BLaER1 treated with 17β-estradiol and CSF1 and Interleukin-3, amounts not matched to agents 10 nM and 100 nM (cell line): Measurements from ENCODE around the gene BRPF1.
A peak's percentile ranks its signal among the peaks of the same experiment; 100 is the strongest.

Experiments used
- H3K27ac ChIP-seq, 11 experiments: shearing (Covaris generic); formaldehyde crosslinking; 2 replicates each; pipeline ENCODE4 v1.8.1; 2022
- H3K27me3 ChIP-seq, 11 experiments: shearing (Covaris generic); formaldehyde crosslinking; 2 replicates each; pipeline ENCODE4 v1.8.1; 2022
- H3K36me3 ChIP-seq, 11 experiments: shearing (Covaris generic); formaldehyde crosslinking; 2 replicates each; pipeline ENCODE4 v1.8.1; 2022
- H3K4me1 ChIP-seq, 10 experiments: shearing (Covaris generic); formaldehyde crosslinking; 2 replicates each; pipeline ENCODE4 v1.8.1; 2022
- H3K4me2 ChIP-seq, 11 experiments: shearing (Covaris generic); formaldehyde crosslinking; 2 replicates each; pipeline ENCODE4 v1.8.1; 2022
- H3K4me3 ChIP-seq, 10 experiments: shearing (Covaris generic); formaldehyde crosslinking; 2 replicates each; pipeline ENCODE4 v1.8.1; 2022
- H3K9ac ChIP-seq, 11 experiments: shearing (Covaris generic); formaldehyde crosslinking; 2 replicates each; pipeline ENCODE4 v1.8.1; 2022
- H3K9me3 ChIP-seq, 11 experiments: shearing (Covaris generic); formaldehyde crosslinking; replicated peaks in 1 of 11; 2 replicates each; pipeline ENCODE4 v1.8.1; 2022
- H4K20me1 ChIP-seq, 11 experiments: shearing (Covaris generic); formaldehyde crosslinking; 2 replicates each; pipeline ENCODE4 v1.8.1; 2022
- Cebpa-rat ChIP-seq, 11 experiments: shearing (Covaris generic); IDR thresholded peaks; 2 replicates each; pipeline ENCODE4 v1.8.1; 2022

The BRPF1 gene

GRCh38 chr3:9776896-9777693 lies 45.6 kb downstream of the BRPF1 start:
- Histone ChIP-seq H3K9ac (no peak overlapping the region), H3K4me1 (peaks cover 43 to 57% (median 51%) of the 10 kb centered on the region in 10 experiments), H3K36me3 (peaks cover 0 to 8% (median 0%) of the 10 kb centered on the region in 11 experiments; a peak in 1 of 22 replicates), H3K27me3 (peaks cover 0 to 33% (median 0%) of the 10 kb centered on the region in 11 experiments; a peak in 6 of 22 replicates), H3K9me3 (no peaks in the 10 kb centered on the region), H3K4me3 (no peak overlapping the region; a peak in 1 of 20 replicates), H3K27ac (no peak overlapping the region), H4K20me1 (peaks cover 0 to 16% (median 0%) of the 10 kb centered on the region in 11 experiments; a peak in 6 of 22 replicates), H3K4me2 (peak overlapping the region; percentile 75 to 95 (median 90); a peak in 21 of 22 replicates)
- TF ChIP-seq Cebpa-rat (IDR thresholded peaks at IDR 0.05) = no peak

- peaks cover 0 to 16% (median 0%) of the 10 kb centered on the region in 11 experiments; a peak in 6 of 22 replicates for H4K20me1 ChIP-seq
- no peak for TF ChIP-seq Cebpa-rat (IDR thresholded peaks at IDR 0.05)
- peaks cover 0 to 11% (median 0%) of the 10 kb centered on the region in 11 experiments; a peak in 1 of 22 replicates for H3K36me3 ChIP-seq
- H3K4me2 ChIP-seq = peak overlapping the region; percentile 75 to 95 (median 90)
- no peak overlapping the region for H3K9ac ChIP-seq
- H3K27ac ChIP-seq = no peak overlapping the region
- no peak overlapping the region for H3K4me3 ChIP-seq
- H3K4me1 ChIP-seq = peaks cover 49 to 63% (median 57%) of the 10 kb centered on the region in 10 experiments
- peaks cover 0 to 33% (median 0%) of the 10 kb centered on the region in 11 experiments; a peak in 6 of 22 replicates for H3K27me3 ChIP-seq
- no peaks in the 10 kb centered on the region for H3K9me3 ChIP-seq
Observed at GRCh38 chr3:9777694-9778021, 46.1 kb downstream of the BRPF1 start.

GRCh38 chr3:9778143-9779074 lies 46.9 kb downstream of the BRPF1 start:
- H4K20me1 ChIP-seq = peaks cover 0 to 16% (median 0%) of the 10 kb centered on the region in 11 experiments; a peak in 6 of 22 replicates
- H3K9me3 ChIP-seq = no peaks in the 10 kb centered on the region
- H3K4me1 ChIP-seq = peaks cover 52 to 68% (median 59%) of the 10 kb centered on the region in 10 experiments
- H3K4me2 ChIP-seq = peak overlapping the region; percentile 75 to 95 (median 90)
- TF ChIP-seq Cebpa-rat (IDR thresholded peaks at IDR 0.05) = no peak
- peak overlapping the region in 1 of 10 experiments; percentile 31; a peak in 1 of 20 replicates for H3K4me3 ChIP-seq
- peak overlapping the region in 5 of 11 experiments; percentile 84 to 95 (median 87); a peak in 4 of 22 replicates for H3K27ac ChIP-seq
- peaks cover 0 to 33% (median 0%) of the 10 kb centered on the region in 11 experiments; a peak in 6 of 22 replicates for H3K27me3 ChIP-seq
- H3K9ac ChIP-seq = peak overlapping the region in 1 of 11 experiments; percentile 80; a peak in 1 of 22 replicates
- H3K36me3 ChIP-seq = peaks cover 0 to 13% (median 0%) of the 10 kb centered on the region in 11 experiments; a peak in 4 of 22 replicates

- peak overlapping the region in 5 of 11 experiments; percentile 68 to 80 (median 73); a peak in 8 of 22 replicates for H3K9ac ChIP-seq
- peaks cover 0 to 33% (median 0%) of the 10 kb centered on the region in 11 experiments; a peak in 6 of 22 replicates for H3K27me3 ChIP-seq
- no peaks in the 10 kb centered on the region for H3K9me3 ChIP-seq
- peaks cover 52 to 68% (median 59%) of the 10 kb centered on the region in 10 experiments for H3K4me1 ChIP-seq
- peak overlapping the region in 2 of 10 experiments; percentile 25 to 34; a peak in 4 of 20 replicates for H3K4me3 ChIP-seq
- H3K27ac ChIP-seq = peak overlapping the region in 8 of 11 experiments; percentile 74 to 95 (median 84); a peak in 16 of 22 replicates
- H3K36me3 ChIP-seq = peaks cover 0 to 20% (median 6%) of the 10 kb centered on the region in 11 experiments; a peak in 14 of 22 replicates
- peak overlapping the region; percentile 75 to 95 (median 90) for H3K4me2 ChIP-seq
- no peak for TF ChIP-seq Cebpa-rat (IDR thresholded peaks at IDR 0.05)
- H4K20me1 ChIP-seq = peaks cover 0 to 16% (median 0%) of the 10 kb centered on the region in 11 experiments; a peak in 6 of 22 replicates
Observed at GRCh38 chr3:9779075-9779593, 47.6 kb downstream of the BRPF1 start.

GRCh38 chr3:9779721-9780457 lies 48.4 kb downstream of the BRPF1 start:
- Histone ChIP-seq H3K9me3 (no peaks in the 10 kb centered on the region), H3K27ac (peak overlapping the region; percentile 73 to 95 (median 82)), H3K4me2 (peak overlapping the region; percentile 75 to 95 (median 90)), H4K20me1 (peaks cover 0 to 16% (median 0%) of the 10 kb centered on the region in 11 experiments; a peak in 6 of 22 replicates), H3K36me3 (peaks cover 1 to 28% (median 11%) of the 10 kb centered on the region in 11 experiments; a peak in 15 of 22 replicates), H3K9ac (peak overlapping the region; percentile 55 to 80 (median 71)), H3K4me3 (peak overlapping the region in 8 of 10 experiments; percentile 12 to 35 (median 24); a peak in 10 of 20 replicates), H3K4me1 (peaks cover 52 to 68% (median 59%) of the 10 kb centered on the region in 10 experiments), H3K27me3 (peaks cover 0 to 33% (median 0%) of the 10 kb centered on the region in 11 experiments; a peak in 6 of 22 replicates)
- no peak for TF ChIP-seq Cebpa-rat (IDR thresholded peaks at IDR 0.05)

- Histone ChIP-seq H3K27ac (peak overlapping the region; percentile 73 to 95 (median 82)), H3K36me3 (peaks cover 6 to 33% (median 15%) of the 10 kb centered on the region in 11 experiments; a peak in 16 of 22 replicates), H3K27me3 (peaks cover 0 to 31% (median 0%) of the 10 kb centered on the region in 11 experiments; a peak in 6 of 22 replicates), H3K4me1 (peaks cover 55 to 68% (median 60%) of the 10 kb centered on the region in 10 experiments), H4K20me1 (peaks cover 0 to 16% (median 0%) of the 10 kb centered on the region in 11 experiments; a peak in 6 of 22 replicates), H3K9me3 (no peaks in the 10 kb centered on the region), H3K4me3 (peak overlapping the region in 7 of 10 experiments; percentile 12 to 35 (median 25); a peak in 9 of 20 replicates), H3K9ac (peak overlapping the region; percentile 55 to 80 (median 71)), H3K4me2 (peak overlapping the region; percentile 75 to 95 (median 90))
- TF ChIP-seq Cebpa-rat (IDR thresholded peaks at IDR 0.05) = peak in 1 of 11 experiments; percentile 8; a peak in 1 of 22 replicates
Observed at GRCh38 chr3:9780458-9780812, 48.9 kb downstream of the BRPF1 start.

- Histone ChIP-seq H4K20me1 (peaks cover 0 to 16% (median 0%) of the 10 kb centered on the region in 11 experiments; a peak in 6 of 22 replicates), H3K9ac (peak overlapping the region in 10 of 11 experiments; percentile 63 to 80 (median 72); a peak in 20 of 22 replicates), H3K9me3 (no peaks in the 10 kb centered on the region), H3K4me1 (peaks cover 57 to 68% (median 63%) of the 10 kb centered on the region in 10 experiments), H3K4me2 (peak overlapping the region; percentile 75 to 95 (median 90)), H3K36me3 (peaks cover 6 to 38% (median 16%) of the 10 kb centered on the region in 11 experiments; a peak in 16 of 22 replicates), H3K4me3 (peak overlapping the region in 4 of 10 experiments; percentile 24 to 35 (median 27); a peak in 4 of 20 replicates), H3K27me3 (peaks cover 0 to 26% (median 0%) of the 10 kb centered on the region in 11 experiments; a peak in 5 of 22 replicates), H3K27ac (peak overlapping the region; percentile 73 to 95 (median 82); a peak in 20 of 22 replicates)
- TF ChIP-seq Cebpa-rat (IDR thresholded peaks at IDR 0.05) = no peak
Observed at GRCh38 chr3:9780910-9781309, 49.4 kb downstream of the BRPF1 start.
